ENCODE data around the gene NPHP4.

Gene NPHP4

GRCh38 chr1:5864256-5864655, 128.0 kb downstream of the NPHP4 start:
- Histone ChIP-seq H3K79me2 (ENCODE audit: insufficient read depth, low read length) (no peaks in the 10 kb centered on the region), H2AFZ (ENCODE audit: low read length) (no peak overlapping the region), H4K20me1 (ENCODE audit: insufficient read depth, low read length) (no peaks in the 10 kb centered on the region), H3F3A (ENCODE audit: insufficient read depth, low read length) (no peaks in the 10 kb centered on the region), H3K36me3 (ENCODE audit: insufficient read depth, low read length) (no peaks in the 10 kb centered on the region), H3K4me3 (ENCODE audit: low read depth, low read length, poor library complexity, severe bottlenecking) (no peak overlapping the region), H3K4me1 (ENCODE audit: insufficient read depth, low read length, severe bottlenecking) (no peaks in the 10 kb centered on the region), H3K27ac (ENCODE audit: low read depth, low read length, poor library complexity, severe bottlenecking) (no peak overlapping the region), H3K4me2 (ENCODE audit: low read length) (no peak overlapping the region), H3K9me3 (ENCODE audit: low read length) (no peaks in the 10 kb centered on the region), H3K9ac (ENCODE audit: low read length) (no peak overlapping the region), H3K27me3 (ENCODE audit: insufficient read depth, low read length) (no peaks in the 10 kb centered on the region), H3K9me2 (ENCODE audit: low read depth, low read length) (no peaks in the 10 kb centered on the region)
- no peak for TF ChIP-seq CTCF (IDR thresholded peaks at IDR 0.05; ENCODE audit: low read length)
- no peak for TF ChIP-seq EZH2 (IDR thresholded peaks at IDR 0.05; ENCODE audit: borderline replicate concordance, low read length)

- H3K27ac ChIP-seq (ENCODE audit: low read depth, low read length, poor library complexity, severe bottlenecking): no peak overlapping the region
- H3K4me2 ChIP-seq (ENCODE audit: low read length): no peak overlapping the region
- no peaks in the 10 kb centered on the region for H3F3A ChIP-seq (ENCODE audit: insufficient read depth, low read length)
- H3K27me3 ChIP-seq (ENCODE audit: insufficient read depth, low read length): no peaks in the 10 kb centered on the region
- H3K9me2 ChIP-seq (ENCODE audit: low read depth, low read length): no peaks in the 10 kb centered on the region
- no peaks in the 10 kb centered on the region for H3K9me3 ChIP-seq (ENCODE audit: low read length)
- H3K79me2 ChIP-seq (ENCODE audit: insufficient read depth, low read length): no peaks in the 10 kb centered on the region
- no peak overlapping the region for H2AFZ ChIP-seq (ENCODE audit: low read length)
- no peaks in the 10 kb centered on the region for H4K20me1 ChIP-seq (ENCODE audit: insufficient read depth, low read length)
- H3K36me3 ChIP-seq (ENCODE audit: insufficient read depth, low read length): no peaks in the 10 kb centered on the region
- no peaks in the 10 kb centered on the region for H3K4me1 ChIP-seq (ENCODE audit: insufficient read depth, low read length, severe bottlenecking)
- H3K9ac ChIP-seq (ENCODE audit: low read length): no peak overlapping the region
- no peak for TF ChIP-seq CTCF (IDR thresholded peaks at IDR 0.05; ENCODE audit: low read length)
- no peak for TF ChIP-seq EZH2 (IDR thresholded peaks at IDR 0.05; ENCODE audit: borderline replicate concordance, low read length)
- no peak overlapping the region for H3K4me3 ChIP-seq (ENCODE audit: low read depth, low read length, poor library complexity, severe bottlenecking)
Observed at GRCh38 chr1:5863238-5863637, 129.0 kb downstream of the NPHP4 start.

GRCh38 chr1:5861871-5862825, 130.1 kb downstream of the NPHP4 start:
- Histone ChIP-seq H2AFZ (ENCODE audit: low read length) (no peak overlapping the region), H3K9ac (ENCODE audit: low read length) (no peak overlapping the region), H3K79me2 (ENCODE audit: insufficient read depth, low read length) (no peaks in the 10 kb centered on the region), H3K4me3 (ENCODE audit: low read depth, low read length, poor library complexity, severe bottlenecking) (no peak overlapping the region), H4K20me1 (ENCODE audit: insufficient read depth, low read length) (no peaks in the 10 kb centered on the region), H3K27ac (ENCODE audit: low read depth, low read length, poor library complexity, severe bottlenecking) (no peak overlapping the region), H3K36me3 (ENCODE audit: insufficient read depth, low read length) (no peaks in the 10 kb centered on the region), H3K4me1 (ENCODE audit: insufficient read depth, low read length, severe bottlenecking) (no peaks in the 10 kb centered on the region), H3K9me3 (ENCODE audit: low read length) (no peaks in the 10 kb centered on the region), H3F3A (ENCODE audit: insufficient read depth, low read length) (no peaks in the 10 kb centered on the region), H3K9me2 (ENCODE audit: low read depth, low read length) (no peaks in the 10 kb centered on the region), H3K4me2 (ENCODE audit: low read length) (no peak overlapping the region), H3K27me3 (ENCODE audit: insufficient read depth, low read length) (no peaks in the 10 kb centered on the region)
- TF ChIP-seq EZH2 (IDR thresholded peaks at IDR 0.05; ENCODE audit: borderline replicate concordance, low read length) (no peak), CTCF (IDR thresholded peaks at IDR 0.05; ENCODE audit: low read length) (no peak)

All from OCI-LY1 (cell line).